Muscle of leg (tissue), 11 donors: ENCODE measurements around the gene RENBP. TPM values are rescaled to one million over a fixed set of nuclear protein-coding genes. Genes with fewer than 3 reads are reported as not detected.

Source experiments
- DNase-seq: peaks from one replicate; pipeline ENCODE4 v3.0.0; 2013
- H3K27ac ChIP-seq: one replicate; pipeline ENCODE4 v1.5.1; 2013; ENCODE audit warnings: mild to moderate bottlenecking, low read length, control low read depth
- H3K27me3 ChIP-seq: one replicate; pipeline ENCODE4 v1.6.1; 2013; ENCODE audit warnings: low read length; ENCODE audit not compliant: control insufficient read depth, insufficient read depth
- H3K36me3 ChIP-seq: one replicate; pipeline ENCODE4 v1.6.1; 2013; ENCODE audit warnings: low read length; ENCODE audit not compliant: control insufficient read depth, insufficient read depth
- H3K4me1 ChIP-seq: one replicate; pipeline ENCODE4 v1.6.1; 2013; ENCODE audit warnings: low read length; ENCODE audit not compliant: control insufficient read depth, insufficient read depth
- H3K4me3 ChIP-seq: one replicate; pipeline ENCODE4 v1.5.1; 2013; ENCODE audit warnings: low read length, control low read depth
- H3K9me3 ChIP-seq: replicated peaks from 2 replicates; pipeline ENCODE4 v1.6.1; 2013; ENCODE audit warnings: low read depth, low read length; ENCODE audit not compliant: control insufficient read depth
- WGBS: methylation state at CpG from one replicate; pipeline ENCODE4 v1.1.5; 2013; ENCODE audit warnings: missing lambda C conversion rate; ENCODE audit not compliant: insufficient coverage; 5-methylcytosine and 5-hydroxymethylcytosine counted together
- polyA plus RNA-seq, 8 donors: library from polyadenylated mRNA; unstranded; fragments of 120-200 nt; gene quantifications; one replicate each; pipeline versions ENCODE4 v1.2.1 to v1.2.3, GENCODE V29; 2013; ENCODE audit warnings: inconsistent platforms in 1 of 8, low replicate concordance in 1 of 8; ENCODE audit not compliant: insufficient read length in 8 of 8, insufficient read depth in 1 of 8
- total RNA-seq: library from RNA; stranded (reverse); fragments of 120-200 nt; gene quantifications from one replicate; pipeline ENCODE4 v1.2.4, GENCODE V29; 2013

The RENBP gene
- total and polyA plus RNA-seq, 9 donors: 3.1 to 7.2 (median 4.3) TPM

DNA sequence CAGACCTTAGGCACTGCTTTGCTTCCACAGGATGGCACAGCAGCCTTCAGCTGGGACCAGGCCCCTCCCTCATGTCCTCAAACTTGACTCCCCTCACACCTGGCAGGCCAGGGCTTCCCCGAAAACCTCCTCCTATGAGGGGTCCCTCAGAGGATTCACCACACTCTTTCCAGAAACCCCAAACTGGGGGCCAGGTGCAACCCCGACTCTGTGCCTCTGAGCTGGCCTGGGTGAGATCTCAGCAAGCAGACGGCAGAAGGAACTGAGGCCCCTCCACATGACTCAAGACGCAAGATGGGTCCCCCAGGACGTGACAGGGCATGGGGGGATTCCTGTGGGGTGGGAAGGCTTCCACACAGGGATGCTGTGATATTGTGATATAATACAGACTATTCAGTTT lies 21.0 kb upstream of the RENBP start:
- Histone ChIP-seq H3K36me3 (peaks cover 57% of the 10 kb centered on the region), H3K9me3 (no peaks in the 10 kb centered on the region), H3K27me3 (peaks cover 37% of the 10 kb centered on the region), H3K27ac (no peak overlapping the region), H3K4me1 (peaks cover 48% of the 10 kb centered on the region), H3K4me3 (no peak overlapping the region)
- DNase-seq: no peak
- WGBS: 51% methylated on average over 2 of the region's 5 CpGs

DNA sequence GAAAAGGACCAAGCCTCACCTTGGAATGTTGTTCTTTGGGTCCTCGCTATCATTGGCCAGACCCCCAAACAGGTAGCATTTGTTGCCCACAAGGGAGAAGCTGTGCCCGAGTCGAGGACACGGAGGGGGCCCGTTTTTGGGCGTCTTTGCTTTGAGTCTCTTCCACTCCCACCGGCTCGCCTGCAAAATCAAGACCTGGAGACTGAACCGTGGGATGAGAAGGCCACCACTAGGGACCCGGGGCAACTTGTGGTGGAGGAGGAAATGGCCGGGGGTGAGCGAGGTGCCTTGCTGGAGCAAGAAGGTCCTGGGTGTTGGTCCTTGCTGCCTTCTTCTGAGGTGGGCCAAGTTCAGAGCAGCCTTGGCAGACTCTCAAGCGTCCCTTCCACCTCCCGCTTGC lies 19.7 kb upstream of the RENBP start:
- Histone ChIP-seq H3K36me3 (peaks cover 70% of the 10 kb centered on the region), H3K27ac (no peak overlapping the region)

DNA sequence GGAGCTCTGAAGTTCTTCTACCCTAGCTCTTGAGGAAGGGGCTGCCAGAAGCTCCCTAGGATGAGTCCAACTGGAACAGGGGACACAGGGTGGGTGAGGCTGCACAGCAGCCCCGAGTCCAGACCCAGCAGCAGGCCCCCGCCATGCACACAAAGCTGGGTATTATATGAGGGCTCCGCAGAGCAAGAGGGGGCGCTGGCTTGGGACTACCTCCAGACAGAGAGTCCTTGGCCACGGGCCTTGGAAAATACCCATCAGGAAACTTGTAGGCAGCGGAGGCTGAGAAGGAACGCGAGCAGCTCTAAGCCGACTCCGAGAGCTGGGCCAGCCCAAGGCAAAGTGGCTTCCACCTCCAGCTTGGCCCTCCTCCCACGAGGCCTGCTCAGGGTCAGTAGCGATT lies 19.1 kb upstream of the RENBP start:
- Histone ChIP-seq H3K36me3 (peaks cover 75% of the 10 kb centered on the region), H3K9me3 (no peaks in the 10 kb centered on the region), H3K27ac (no peak overlapping the region), H3K27me3 (peaks cover 32% of the 10 kb centered on the region), H3K4me1 (peaks cover 33% of the 10 kb centered on the region), H3K4me3 (no peak overlapping the region)
- DNase-seq: no peak
- 89% methylated on average over 11 of the region's 12 CpGs for WGBS

More for the DNA sequence above, 19.7 kb upstream of the RENBP start:
- Histone ChIP-seq H3K9me3 (no peaks in the 10 kb centered on the region), H3K27me3 (peaks cover 32% of the 10 kb centered on the region), H3K4me3 (no peak overlapping the region), H3K4me1 (peaks cover 39% of the 10 kb centered on the region)
- no peak for DNase-seq
- 89% methylated on average over 14 of the region's 14 CpGs for WGBS

GRCh38 chrX:153961292-153961691 lies 16.8 kb upstream of the RENBP start:
- peaks cover 87% of the 10 kb centered on the region for H3K36me3 ChIP-seq
- DNase-seq: no peak
- peaks cover 23% of the 10 kb centered on the region for H3K27me3 ChIP-seq
- H3K27ac ChIP-seq: no peak overlapping the region
- no peak overlapping the region for H3K4me3 ChIP-seq
- no peaks in the 10 kb centered on the region for H3K9me3 ChIP-seq
- WGBS: 91% methylated on average over 4 of the region's 11 CpGs
- peaks cover 11% of the 10 kb centered on the region for H3K4me1 ChIP-seq

DNA sequence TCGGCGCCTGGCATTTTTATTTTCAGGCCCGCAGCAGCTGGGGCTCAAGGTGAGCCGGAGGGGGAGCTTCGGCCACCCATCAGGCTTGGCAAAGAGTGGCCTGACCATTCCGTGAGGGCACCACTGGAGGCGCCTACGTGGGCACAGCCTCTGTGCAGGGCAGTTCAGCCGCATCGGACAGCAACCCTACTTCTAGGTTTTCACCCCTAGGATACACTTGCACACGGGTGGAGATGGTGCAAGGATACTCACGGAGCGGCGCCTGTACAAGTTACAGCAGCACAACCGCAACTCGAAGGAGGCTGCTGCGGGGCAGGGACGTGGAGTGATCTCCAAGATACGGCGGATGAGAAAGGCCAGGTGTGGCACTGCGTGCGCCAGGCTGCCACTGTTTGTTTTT lies 16.3 kb upstream of the RENBP start:
- H3K36me3 ChIP-seq: peaks cover 92% of the 10 kb centered on the region
- H3K27ac ChIP-seq: no peak overlapping the region
- peaks cover 6% of the 10 kb centered on the region for H3K4me1 ChIP-seq
- H3K9me3 ChIP-seq: no peaks in the 10 kb centered on the region
- DNase-seq: no peak
- WGBS: 90% methylated on average over 18 of the region's 22 CpGs
- no peak overlapping the region for H3K4me3 ChIP-seq
- peaks cover 22% of the 10 kb centered on the region for H3K27me3 ChIP-seq

- no peaks in the 10 kb centered on the region for H3K4me1 ChIP-seq
- no peak overlapping the region for H3K27ac ChIP-seq
- peaks cover 16% of the 10 kb centered on the region for H3K27me3 ChIP-seq
- H3K36me3 ChIP-seq: peaks cover 98% of the 10 kb centered on the region
- H3K9me3 ChIP-seq: no peaks in the 10 kb centered on the region
- no peak overlapping the region for H3K4me3 ChIP-seq
- DNase-seq: no peak
- 95% methylated on average over 8 of the region's 16 CpGs for WGBS
These were observed 15.6 kb upstream of the RENBP start for GRCh38 chrX:153960077-153960476.

GRCh38 chrX:153959649-153960048 lies 15.2 kb upstream of the RENBP start:
- WGBS: 88% methylated on average over 14 of the region's 15 CpGs
- H3K27me3 ChIP-seq: peaks cover 12% of the 10 kb centered on the region
- H3K27ac ChIP-seq: no peak overlapping the region
- no peak for DNase-seq
- H3K36me3 ChIP-seq: peaks cover 98% of the 10 kb centered on the region
- H3K4me1 ChIP-seq: no peaks in the 10 kb centered on the region
- H3K4me3 ChIP-seq: no peak overlapping the region
- H3K9me3 ChIP-seq: no peaks in the 10 kb centered on the region

DNA sequence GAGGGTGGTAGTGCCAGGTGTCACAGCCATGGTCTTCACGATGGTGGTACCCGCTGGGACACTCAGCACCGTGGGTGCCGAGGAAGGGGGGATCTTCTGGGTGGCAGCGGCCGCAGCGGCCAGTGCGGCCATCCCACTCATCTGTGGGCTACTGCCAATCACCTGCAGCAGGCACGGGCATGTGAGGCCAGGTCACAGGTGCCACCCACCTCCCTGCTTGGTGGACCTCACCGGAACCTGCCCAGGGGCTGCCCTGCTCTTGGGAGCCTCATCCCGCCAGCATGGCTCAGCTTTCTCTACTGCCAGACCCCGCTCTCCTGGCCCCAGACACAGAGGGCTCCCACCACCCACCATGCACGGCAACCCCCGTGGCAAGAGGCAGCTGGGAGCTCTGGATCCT lies 14.2 kb upstream of the RENBP start:
- no peak overlapping the region for H3K4me3 ChIP-seq
- H3K27me3 ChIP-seq: peaks cover 10% of the 10 kb centered on the region
- no peak overlapping the region for H3K27ac ChIP-seq
- no peaks in the 10 kb centered on the region for H3K9me3 ChIP-seq
- DNase-seq: no peak
- 91% methylated on average over 13 of the region's 14 CpGs for WGBS
- H3K4me1 ChIP-seq: no peaks in the 10 kb centered on the region
- peaks cover 98% of the 10 kb centered on the region for H3K36me3 ChIP-seq

DNA sequence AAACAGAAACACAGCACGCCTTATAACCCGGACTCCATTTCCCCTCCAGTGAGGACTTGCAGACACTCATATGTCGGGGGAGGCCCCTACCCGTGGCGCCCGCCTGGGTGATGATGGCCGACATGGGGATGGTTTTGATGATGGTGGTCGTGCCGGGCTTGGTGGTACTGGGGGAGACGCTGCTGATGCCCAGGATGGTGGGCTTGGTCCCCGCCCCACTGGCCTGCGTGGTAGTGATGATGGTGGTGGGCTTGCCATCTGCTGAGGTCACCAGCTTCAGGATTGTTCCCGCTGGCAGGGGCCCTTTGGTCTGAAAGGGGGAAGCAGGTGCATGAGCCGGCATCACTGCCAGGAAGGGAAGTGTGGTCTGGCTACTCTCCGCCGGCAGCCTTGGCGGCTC lies 12.8 kb upstream of the RENBP start:
- Histone ChIP-seq H3K4me1 (peaks cover 5% of the 10 kb centered on the region), H3K27me3 (peaks cover 5% of the 10 kb centered on the region), H3K36me3 (peaks cover 99% of the 10 kb centered on the region), H3K9me3 (no peaks in the 10 kb centered on the region), H3K4me3 (no peak overlapping the region), H3K27ac (no peak overlapping the region)
- WGBS: 90% methylated on average over 14 of the region's 17 CpGs
- DNase-seq: no peak

GRCh38 chrX:153956044-153956907 lies 11.8 kb upstream of the RENBP start:
- peaks cover 5% of the 10 kb centered on the region for H3K4me1 ChIP-seq
- no peak overlapping the region for H3K27ac ChIP-seq
- no peak for DNase-seq
- no peaks in the 10 kb centered on the region for H3K9me3 ChIP-seq
- 91% methylated on average over 35 of the region's 35 CpGs for WGBS
- H3K27me3 ChIP-seq: no peaks in the 10 kb centered on the region
- no peak overlapping the region for H3K4me3 ChIP-seq
- peaks cover 99% of the 10 kb centered on the region for H3K36me3 ChIP-seq
